ENCODE data around the gene EML5. TPM values are rescaled to one million over a fixed set of nuclear protein-coding genes. Genes with fewer than 3 reads are reported as not detected.

The EML5 gene
- total and polyA plus RNA-seq, 2 of the 13 experiments (the other 11 are each of a cell fraction or from before 2014, with no cell fraction given) = 0.11 TPM; not detected in 1

DNA sequence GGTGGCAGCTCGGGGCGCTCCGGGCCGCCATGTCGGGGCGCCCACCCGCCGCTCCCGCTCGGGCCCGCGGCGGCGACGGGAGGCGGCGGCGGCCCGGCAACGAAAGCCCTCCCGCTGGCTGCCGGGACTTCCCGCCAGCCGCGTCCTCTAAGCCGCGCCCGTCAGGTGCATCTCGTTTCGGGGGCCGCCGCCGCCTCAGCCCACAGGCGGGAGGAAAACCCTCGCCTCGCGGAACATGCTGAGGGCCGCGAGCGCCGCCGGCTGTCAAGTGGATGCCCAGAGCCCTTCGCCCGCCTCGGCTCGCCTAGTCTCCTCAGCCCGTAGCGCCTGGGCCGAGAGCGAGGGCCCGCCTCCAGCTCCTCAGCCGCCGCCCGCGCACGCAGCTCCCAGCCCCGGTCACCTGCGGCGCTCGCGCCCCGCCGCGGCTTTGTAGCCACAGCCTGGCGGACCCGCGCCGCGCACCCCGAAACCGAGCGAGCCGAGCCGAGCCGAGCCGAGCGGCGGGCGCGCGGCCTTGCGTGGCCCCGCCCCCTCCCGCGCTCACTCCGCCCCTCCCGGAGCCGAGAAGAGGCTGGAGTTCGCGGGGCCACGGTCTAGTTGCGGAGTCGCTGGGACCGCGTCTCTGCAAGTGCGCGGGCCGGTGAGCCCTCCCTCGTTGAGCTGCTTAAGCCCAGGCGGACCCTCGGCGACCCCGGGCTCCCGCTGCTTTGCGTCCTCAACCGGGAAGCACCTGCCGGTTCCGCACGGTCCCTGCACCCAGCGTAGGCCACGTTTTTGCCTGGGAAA lies at the start of gene EML5 (continued):
- TF ChIP-seq RFX1 (IDR thresholded peaks at IDR 0.05) = no peak
- 0 out of 2 replicates have a peak, but pooled peaks have one; percentile 8 for TF ChIP-seq HOXA5 (CRISPR knock-in tag; IDR thresholded peaks at IDR 0.05)
- no peak for TF ChIP-seq TCF7L2 (IDR thresholded peaks at IDR 0.05; ENCODE audit: low read depth, low read length)
- TF ChIP-seq, protein P1, sequence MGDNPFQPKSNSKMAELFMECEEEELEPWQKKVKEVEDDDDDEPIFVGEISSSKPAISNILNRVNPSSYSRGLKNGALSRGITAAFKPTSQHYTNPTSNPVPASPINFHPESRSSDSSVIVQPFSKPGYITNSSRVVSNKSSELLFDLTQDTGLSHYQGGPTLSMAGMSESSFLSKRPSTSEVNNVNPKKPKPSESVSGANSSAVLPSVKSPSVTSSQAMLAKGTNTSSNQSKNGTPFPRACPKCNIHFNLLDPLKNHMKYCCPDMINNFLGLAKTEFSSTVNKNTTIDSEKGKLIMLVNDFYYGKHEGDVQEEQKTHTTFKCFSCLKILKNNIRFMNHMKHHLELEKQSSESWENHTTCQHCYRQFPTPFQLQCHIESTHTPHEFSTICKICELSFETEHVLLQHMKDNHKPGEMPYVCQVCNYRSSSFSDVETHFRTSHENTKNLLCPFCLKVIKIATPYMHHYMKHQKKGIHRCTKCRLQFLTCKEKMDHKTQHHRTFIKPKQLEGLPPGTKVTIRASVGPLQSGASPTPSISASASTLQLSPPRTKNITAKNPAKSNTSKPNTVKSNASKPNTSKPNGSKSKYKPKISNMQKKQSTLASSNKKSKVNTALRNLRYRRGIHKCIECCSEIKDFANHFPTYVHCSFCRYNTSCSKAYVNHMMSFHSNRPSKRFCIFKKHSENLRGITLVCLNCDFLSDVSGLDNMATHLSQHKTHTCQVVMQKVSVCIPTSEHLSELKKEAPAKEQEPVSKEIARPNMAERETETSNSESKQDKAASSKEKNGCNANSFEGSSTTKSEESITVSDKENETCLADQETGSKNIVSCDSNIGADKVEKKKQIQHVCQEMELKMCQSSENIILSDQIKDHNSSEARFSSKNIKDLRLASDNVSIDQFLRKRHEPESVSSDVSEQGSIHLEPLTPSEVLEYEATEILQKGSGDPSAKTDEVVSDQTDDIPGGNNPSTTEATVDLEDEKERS (CRISPR knock-in tag; IDR thresholded peaks at IDR 0.05) = no peak
- peak; percentile 61; the same call in 1 of the 2 replicates for TF ChIP-seq SP4 (CRISPR knock-in tag; IDR thresholded peaks at IDR 0.05)
- TF ChIP-seq RARG (CRISPR knock-in tag; IDR thresholded peaks at IDR 0.05; ENCODE audit: low read depth) = no peak
- no peak for TF ChIP-seq ZNF644 (CRISPR knock-in tag; IDR thresholded peaks at IDR 0.05; ENCODE audit: low read depth)
- TF ChIP-seq HMG20A (CRISPR knock-in tag; IDR thresholded peaks at IDR 0.05; ENCODE audit: borderline replicate concordance) = no peak
- no peak for TF ChIP-seq ZNF75D (CRISPR knock-in tag; IDR thresholded peaks at IDR 0.05; ENCODE audit: borderline replicate concordance)
- TF ChIP-seq, protein P2, sequence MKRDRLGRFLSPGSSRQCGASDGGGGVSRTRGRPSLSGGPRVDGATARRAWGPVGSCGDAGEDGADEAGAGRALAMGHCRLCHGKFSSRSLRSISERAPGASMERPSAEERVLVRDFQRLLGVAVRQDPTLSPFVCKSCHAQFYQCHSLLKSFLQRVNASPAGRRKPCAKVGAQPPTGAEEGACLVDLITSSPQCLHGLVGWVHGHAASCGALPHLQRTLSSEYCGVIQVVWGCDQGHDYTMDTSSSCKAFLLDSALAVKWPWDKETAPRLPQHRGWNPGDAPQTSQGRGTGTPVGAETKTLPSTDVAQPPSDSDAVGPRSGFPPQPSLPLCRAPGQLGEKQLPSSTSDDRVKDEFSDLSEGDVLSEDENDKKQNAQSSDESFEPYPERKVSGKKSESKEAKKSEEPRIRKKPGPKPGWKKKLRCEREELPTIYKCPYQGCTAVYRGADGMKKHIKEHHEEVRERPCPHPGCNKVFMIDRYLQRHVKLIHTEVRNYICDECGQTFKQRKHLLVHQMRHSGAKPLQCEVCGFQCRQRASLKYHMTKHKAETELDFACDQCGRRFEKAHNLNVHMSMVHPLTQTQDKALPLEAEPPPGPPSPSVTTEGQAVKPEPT (CRISPR knock-in tag; IDR thresholded peaks at IDR 0.05; ENCODE audit: low read depth) = no peak
- TF ChIP-seq MBNL3 (CRISPR knock-in tag; conservative IDR thresholded peaks at IDR 0.05) = no peak
- TF ChIP-seq HMGA1 (CRISPR knock-in tag; conservative IDR thresholded peaks at IDR 0.05) = no peak
- TF ChIP-seq ASH2L (IDR thresholded peaks at IDR 0.05; ENCODE audit: insufficient read length, low read depth, low read length) = no peak
- TF ChIP-seq ZEB1 (IDR thresholded peaks at IDR 0.05; ENCODE audit: insufficient replicate concordance, low read depth) = no peak
- no peak for TF ChIP-seq RXRA (CRISPR knock-in tag; IDR thresholded peaks at IDR 0.05)
- peak; percentile 66; the same call in 1 of the 2 replicates for TF ChIP-seq ZNF329 (CRISPR knock-in tag; IDR thresholded peaks at IDR 0.05; ENCODE audit: low read depth)
- TF ChIP-seq, protein P3, sequence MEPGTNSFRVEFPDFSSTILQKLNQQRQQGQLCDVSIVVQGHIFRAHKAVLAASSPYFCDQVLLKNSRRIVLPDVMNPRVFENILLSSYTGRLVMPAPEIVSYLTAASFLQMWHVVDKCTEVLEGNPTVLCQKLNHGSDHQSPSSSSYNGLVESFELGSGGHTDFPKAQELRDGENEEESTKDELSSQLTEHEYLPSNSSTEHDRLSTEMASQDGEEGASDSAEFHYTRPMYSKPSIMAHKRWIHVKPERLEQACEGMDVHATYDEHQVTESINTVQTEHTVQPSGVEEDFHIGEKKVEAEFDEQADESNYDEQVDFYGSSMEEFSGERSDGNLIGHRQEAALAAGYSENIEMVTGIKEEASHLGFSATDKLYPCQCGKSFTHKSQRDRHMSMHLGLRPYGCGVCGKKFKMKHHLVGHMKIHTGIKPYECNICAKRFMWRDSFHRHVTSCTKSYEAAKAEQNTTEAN (CRISPR knock-in tag; conservative IDR thresholded peaks at IDR 0.05) = no peak
- TF ChIP-seq TOPORS (CRISPR knock-in tag; IDR thresholded peaks at IDR 0.05) = no peak
- no peak for TF ChIP-seq FOXP1 (IDR thresholded peaks at IDR 0.05)
- no peak for TF ChIP-seq FOXP1 (CRISPR knock-in tag; IDR thresholded peaks at IDR 0.05)
- no peak for TF ChIP-seq SMARCE1 (IDR thresholded peaks at IDR 0.05; ENCODE audit: borderline replicate concordance)
- TF ChIP-seq, protein P4, sequence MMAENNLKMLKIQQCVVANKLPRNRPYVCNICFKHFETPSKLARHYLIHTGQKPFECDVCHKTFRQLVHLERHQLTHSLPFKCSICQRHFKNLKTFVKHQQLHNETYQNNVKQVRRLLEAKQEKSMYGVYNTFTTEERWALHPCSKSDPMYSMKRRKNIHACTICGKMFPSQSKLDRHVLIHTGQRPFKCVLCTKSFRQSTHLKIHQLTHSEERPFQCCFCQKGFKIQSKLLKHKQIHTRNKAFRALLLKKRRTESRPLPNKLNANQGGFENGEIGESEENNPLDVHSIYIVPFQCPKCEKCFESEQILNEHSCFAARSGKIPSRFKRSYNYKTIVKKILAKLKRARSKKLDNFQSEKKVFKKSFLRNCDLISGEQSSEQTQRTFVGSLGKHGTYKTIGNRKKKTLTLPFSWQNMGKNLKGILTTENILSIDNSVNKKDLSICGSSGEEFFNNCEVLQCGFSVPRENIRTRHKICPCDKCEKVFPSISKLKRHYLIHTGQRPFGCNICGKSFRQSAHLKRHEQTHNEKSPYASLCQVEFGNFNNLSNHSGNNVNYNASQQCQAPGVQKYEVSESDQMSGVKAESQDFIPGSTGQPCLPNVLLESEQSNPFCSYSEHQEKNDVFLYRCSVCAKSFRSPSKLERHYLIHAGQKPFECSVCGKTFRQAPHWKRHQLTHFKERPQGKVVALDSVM (CRISPR knock-in tag; IDR thresholded peaks at IDR 0.05) = no peak
- no peak for TF ChIP-seq AKAP8 (CRISPR knock-in tag; IDR thresholded peaks at IDR 0.05)
